Smooth muscle cell (in vitro differentiated cells): ENCODE measurements around the gene MPZL2. TPM values are rescaled to one million over a fixed set of nuclear protein-coding genes. Genes with fewer than 3 reads are reported as not detected.

Experiments used
- DNase-seq: peaks from one replicate; lab custom pipeline; 2025; ENCODE audit not compliant: unreplicated experiment; lab: John Stamatoyannopoulos, UW
- H2AFZ ChIP-seq: fragments of 200-600 bp; sonication (generic); 2 replicates; pipeline ENCODE4 v1.6.0; 2016; ENCODE audit warnings: antibody characterized with exemption, low read depth, mild to moderate bottlenecking
- H3F3A ChIP-seq: fragments of 200-600 bp; sonication (generic); 2 replicates; pipeline ENCODE4 v1.6.0; 2017; ENCODE audit warnings: antibody characterized with exemption, low read depth
- H3K27ac ChIP-seq: fragments of 200-600 bp; sonication (generic); 2 replicates; pipeline ENCODE4 v1.5.1; 2016; ENCODE audit warnings: low read depth, mild to moderate bottlenecking
- H3K27me3 ChIP-seq: fragments of 200-600 bp; sonication (generic); 2 replicates; pipeline ENCODE4 v1.6.1; 2016; ENCODE audit warnings: low read depth, mild to moderate bottlenecking
- H3K36me3 ChIP-seq: fragments of 200-600 bp; sonication (generic); 2 replicates; pipeline ENCODE4 v1.5.1; 2016; ENCODE audit warnings: low read depth
- H3K4me1 ChIP-seq: fragments of 200-600 bp; sonication (generic); 2 replicates; pipeline ENCODE4 v1.5.1; 2016; ENCODE audit warnings: low read depth
- H3K4me2 ChIP-seq: fragments of 200-600 bp; sonication (generic); 2 replicates; pipeline ENCODE4 v1.6.0; 2016; ENCODE audit warnings: mild to moderate bottlenecking
- H3K4me3 ChIP-seq: fragments of 200-600 bp; sonication (generic); 2 replicates; pipeline ENCODE4 v1.5.1; 2016; ENCODE audit warnings: mild to moderate bottlenecking
- H3K79me2 ChIP-seq: fragments of 200-600 bp; sonication (generic); 2 replicates; pipeline ENCODE4 v1.6.0; 2016; ENCODE audit warnings: low read depth, mild to moderate bottlenecking
- H3K9ac ChIP-seq: fragments of 200-600 bp; sonication (generic); 2 replicates; pipeline ENCODE4 v1.6.0; 2016; ENCODE audit warnings: low read depth
- H3K9me3 ChIP-seq: fragments of 200-600 bp; sonication (generic); replicated peaks from 2 replicates; pipeline ENCODE4 v1.5.1; 2016; ENCODE audit warnings: low read depth
- H4K20me1 ChIP-seq: fragments of 200-600 bp; sonication (generic); 2 replicates; pipeline ENCODE4 v1.6.0; 2016; ENCODE audit warnings: low read depth
- CTCF ChIP-seq: fragments of 200-600 bp; sonication (generic); IDR thresholded peaks from 2 replicates; pipeline ENCODE4 v1.5.1; 2017; ENCODE audit warnings: borderline replicate concordance, mild to moderate bottlenecking, antibody characterized with exemption; ENCODE audit not compliant: insufficient read depth, poor library complexity, severe bottlenecking
- WGBS: methylation state at CpG from one replicate; pipeline ENCODE4 v1.1.7; 2016; ENCODE audit warnings: low lambda C conversion rate; 5-methylcytosine and 5-hydroxymethylcytosine counted together
- polyA plus RNA-seq: library from polyadenylated mRNA; unstranded; fragments of >200 nt; fragmentation: Nextera tagmentation; extraction: Ambion mirVana; gene quantifications from 2 replicates; pipeline ENCODE4 v1.2.1, GENCODE V29; 2016
- total RNA-seq: library from RNA; depleted of rRNA; stranded (reverse); fragments of >200 nt; gene quantifications from 2 replicates; pipeline ENCODE4 v1.2.3, GENCODE V29; 2014

The MPZL2 gene
- total and polyA plus RNA-seq, 2 experiments from 2014 or later: 5.5 to 53.9 TPM

- no peaks in the 10 kb centered on the region for H4K20me1 ChIP-seq
- H3K4me2 ChIP-seq: no peak overlapping the region
- H3K4me3 ChIP-seq: no peak overlapping the region
- H3K27ac ChIP-seq: no peak overlapping the region
- no peak overlapping the region for H3K9ac ChIP-seq
- H3K36me3 ChIP-seq: no peaks in the 10 kb centered on the region
- H3K9me3 ChIP-seq: no peaks in the 10 kb centered on the region
- no peak overlapping the region for H2AFZ ChIP-seq
- H3K79me2 ChIP-seq: no peaks in the 10 kb centered on the region
- TF ChIP-seq CTCF: no peak
- WGBS: 93% methylated on average over 7 of the region's 7 CpGs
- peaks cover 34% of the 10 kb centered on the region for H3K27me3 ChIP-seq
- peaks cover 5% of the 10 kb centered on the region for H3K4me1 ChIP-seq
- DNase-seq: no peak
- no peaks in the 10 kb centered on the region for H3F3A ChIP-seq
These were observed 48.3 kb downstream of the MPZL2 start for GRCh38 chr11:118215765-118216164.

GRCh38 chr11:118215262-118215661 lies 48.8 kb downstream of the MPZL2 start:
- Histone ChIP-seq H3K27me3 (peaks cover 38% of the 10 kb centered on the region), H3K9ac (no peak overlapping the region), H3K4me2 (no peak overlapping the region), H3K9me3 (no peaks in the 10 kb centered on the region), H4K20me1 (no peaks in the 10 kb centered on the region), H3K79me2 (no peaks in the 10 kb centered on the region), H3K27ac (no peak overlapping the region), H3F3A (no peaks in the 10 kb centered on the region), H2AFZ (no peak overlapping the region), H3K36me3 (no peaks in the 10 kb centered on the region), H3K4me3 (no peak overlapping the region), H3K4me1 (peaks cover 5% of the 10 kb centered on the region)
- TF ChIP-seq CTCF: no peak
- no peak for DNase-seq
- WGBS: 94% methylated on average over 3 of the region's 3 CpGs

- H3K4me1 ChIP-seq: peaks cover 5% of the 10 kb centered on the region
- no peaks in the 10 kb centered on the region for H3K36me3 ChIP-seq
- no peak overlapping the region for H2AFZ ChIP-seq
- H3K9ac ChIP-seq: no peak overlapping the region
- DNase-seq: no peak
- no peaks in the 10 kb centered on the region for H3K79me2 ChIP-seq
- no peak overlapping the region for H3K27ac ChIP-seq
- no peak overlapping the region for H3K4me3 ChIP-seq
- peaks cover 44% of the 10 kb centered on the region for H3K27me3 ChIP-seq
- no peak for TF ChIP-seq CTCF
- H3F3A ChIP-seq: no peaks in the 10 kb centered on the region
- no peaks in the 10 kb centered on the region for H4K20me1 ChIP-seq
- no peaks in the 10 kb centered on the region for H3K9me3 ChIP-seq
- H3K4me2 ChIP-seq: no peak overlapping the region
- 72% methylated on average over 6 of the region's 6 CpGs for WGBS
These were observed 49.7 kb downstream of the MPZL2 start for GRCh38 chr11:118214210-118214914.

- 95% methylated on average over 2 of the region's 2 CpGs for WGBS
- no peaks in the 10 kb centered on the region for H3K9me3 ChIP-seq
- H3K9ac ChIP-seq: no peak overlapping the region
- no peak for DNase-seq
- H3K27me3 ChIP-seq: peaks cover 48% of the 10 kb centered on the region
- no peak overlapping the region for H3K27ac ChIP-seq
- no peaks in the 10 kb centered on the region for H3F3A ChIP-seq
- no peaks in the 10 kb centered on the region for H3K79me2 ChIP-seq
- no peak overlapping the region for H3K4me2 ChIP-seq
- no peaks in the 10 kb centered on the region for H3K36me3 ChIP-seq
- H4K20me1 ChIP-seq: no peaks in the 10 kb centered on the region
- no peak overlapping the region for H2AFZ ChIP-seq
- no peak overlapping the region for H3K4me3 ChIP-seq
- no peak for TF ChIP-seq CTCF
- H3K4me1 ChIP-seq: peaks cover 5% of the 10 kb centered on the region
These were observed 50.3 kb downstream of the MPZL2 start for GRCh38 chr11:118213781-118214180.
